A549 (cell line): ENCODE data around the gene NFAM1. TPM values are rescaled to one million over a fixed set of nuclear protein-coding genes. Genes with fewer than 3 reads are reported as not detected.

Source experiments
- ATAC-seq, 2 experiments: fragments of 200-7000 bp in 1 of 2; fragments of >200 bp in 1 of 2; cut with Nextera tagmentation in 1 of 2; cut with Tn5 transposase in 1 of 2; 3 replicates each; pipeline versions ENCODE4 v1.8.0 to v1.9.1; 2018 to 2020; ENCODE audit warnings: mild to moderate bottlenecking in 1 of 2, moderate library complexity in 1 of 2
- CTCF ChIA-PET: fragments of 300-600 bp; sonication (Branson Sonifier 250); formaldehyde crosslinking; extraction: SDS; loops from one replicate; lab custom pipeline; 2021; ENCODE audit warnings: antibody characterized with exemption, inconsistent platforms; lab: Yijun Ruan, JAX
- POLR2A ChIA-PET: fragments of 350-600 bp; formaldehyde crosslinking; extraction: SDS; loops from one replicate; lab custom pipeline; 2021; ENCODE audit warnings: antibody characterized with exemption, inconsistent platforms; lab: Yijun Ruan, JAX
- DNase-seq, 2 experiments: peaks; one replicate each; pipeline versions ENCODE4 v3.0.0 to v3.0.0-alpha.2; 2011 to 2016; ENCODE audit warnings: low read depth in 1 of 2, low spot score in 1 of 2
- FAIRE-seq: peaks from 2 replicates; lab custom pipeline; 2011; peaks lifted over from hg19 to GRCh38; lab: Jason Lieb, UNC
- H3K27ac ChIP-seq, 2 experiments: fragments of >200 bp; sonication (Bioruptor Twin); formaldehyde crosslinking; 3 replicates each; pipeline ENCODE4 v1.5.1; 2016 to 2017
- H3K4me1 ChIP-seq: fragments of >200 bp; sonication (Bioruptor Twin); formaldehyde crosslinking; 3 replicates; pipeline ENCODE4 v1.6.1; 2016
- H3K4me2 ChIP-seq: fragments of >200 bp; sonication (Bioruptor Twin); formaldehyde crosslinking; 3 replicates; pipeline ENCODE4 v1.6.1; 2016
- H3K4me3 ChIP-seq: fragments of >200 bp; sonication (Bioruptor Twin); formaldehyde crosslinking; 3 replicates; pipeline ENCODE4 v1.5.1; 2016
- H3K9me3 ChIP-seq: fragments of >200 bp; sonication (Bioruptor Twin); formaldehyde crosslinking; 3 replicates; pipeline ENCODE4 v1.6.1; 2016
- EHMT2 ChIP-seq: fragments of 200-600 bp; sonication (generic); IDR thresholded peaks from 2 replicates; pipeline ENCODE4 v1.6.1; 2016; ENCODE audit warnings: antibody characterized with exemption, low read depth, mild to moderate bottlenecking, moderate library complexity
- EP300 ChIP-seq, 2 experiments: fragments of >200 bp; sonication (Bioruptor Twin); formaldehyde crosslinking; IDR thresholded peaks; 2 replicates in 1 of 2; 3 replicates in 1 of 2; pipeline ENCODE4 v1.6.1; 2016 to 2017
- FOSL2 ChIP-seq, 2 experiments: fragments of 450-650 bp in 1 of 2; fragments of >200 bp in 1 of 2; sonication (Bioruptor Twin) in 1 of 2; formaldehyde crosslinking; IDR thresholded peaks; 2 replicates each; pipeline versions ENCODE4 v1.5.0 to v1.6.1; 2016 to 2020; ENCODE audit warnings: mild to moderate bottlenecking in 1 of 2, moderate library complexity in 1 of 2
- HDAC2 ChIP-seq: fragments of 200-600 bp; sonication (generic); IDR thresholded peaks from 2 replicates; pipeline ENCODE4 v1.6.1; 2016
- HEYL ChIP-seq: fragments of 250-450 bp; sonication (Bioruptor Pico); IDR thresholded peaks from 2 replicates; pipeline ENCODE4 v1.8.0; 2021; ENCODE audit warnings: mild to moderate bottlenecking, moderate library complexity
- HOXA7 ChIP-seq: fragments of 250-450 bp; sonication (Bioruptor Pico); IDR thresholded peaks from 2 replicates; pipeline ENCODE4 v1.5.0; 2020; ENCODE audit warnings: mild to moderate bottlenecking, moderate library complexity
- JUNB ChIP-seq: fragments of >200 bp; sonication (Bioruptor Twin); formaldehyde crosslinking; IDR thresholded peaks from 2 replicates; pipeline ENCODE4 v1.6.1; 2016
- KDM1A ChIP-seq: fragments of 200-600 bp; sonication (generic); IDR thresholded peaks from 2 replicates; pipeline ENCODE4 v1.6.1; 2016; ENCODE audit warnings: low read depth, mild to moderate bottlenecking
- MAFK ChIP-seq: fragments of 450-650 bp; IDR thresholded peaks from 2 replicates; pipeline ENCODE4 v1.6.1; 2014; ENCODE audit not compliant: partially characterized antibody
- MYC ChIP-seq: IDR thresholded peaks from 2 replicates; pipeline ENCODE4 v1.6.1; 2012; ENCODE audit warnings: mild to moderate bottlenecking, inconsistent platforms, low read length, improper control_type of control experiment, borderline replicate concordance
- NFE2L2 ChIP-seq: fragments of 150-350 bp; conservative IDR thresholded peaks from 2 replicates; pipeline ENCODE4 v1.6.1; 2014; ENCODE audit warnings: low read length
- NR3C1 ChIP-seq: fragments of >200 bp; sonication (Bioruptor Twin); formaldehyde crosslinking; IDR thresholded peaks from 3 replicates; pipeline ENCODE4 v1.6.1; 2017
- POLR2AphosphoS2 ChIP-seq: conservative IDR thresholded peaks from 2 replicates; pipeline ENCODE4 v1.6.1; 2012; ENCODE audit warnings: low read length, improper control_type of control experiment, inconsistent platforms
- RAD21 ChIP-seq, 2 experiments: fragments of >200 bp in 1 of 2; sonication (Bioruptor Twin) in 1 of 2; formaldehyde crosslinking in 1 of 2; IDR thresholded peaks in 1 of 2; conservative IDR thresholded peaks in 1 of 2; 2 replicates in 1 of 2; 3 replicates in 1 of 2; pipeline ENCODE4 v1.6.1; 2012 to 2018; ENCODE audit warnings: inconsistent platforms in 1 of 2
- RARB ChIP-seq: fragments of 250-450 bp; sonication (Bioruptor Pico); IDR thresholded peaks from 2 replicates; pipeline ENCODE4 v1.8.0; 2021; ENCODE audit warnings: mild to moderate bottlenecking, moderate library complexity
- RCOR1 ChIP-seq: fragments of 150-350 bp; IDR thresholded peaks from 2 replicates; pipeline ENCODE4 v1.6.1; 2014; ENCODE audit warnings: antibody characterized with exemption, low read length, low read depth
- SMC3 ChIP-seq: fragments of >200 bp; sonication (Bioruptor Twin); formaldehyde crosslinking; IDR thresholded peaks from 3 replicates; pipeline ENCODE4 v1.6.1; 2018; ENCODE audit warnings: inconsistent platforms
- TFCP2L1 ChIP-seq: fragments of 250-450 bp; sonication (Bioruptor Pico); IDR thresholded peaks from 2 replicates; pipeline ENCODE4 v1.5.0; 2021; ENCODE audit warnings: mild to moderate bottlenecking
- TP53 ChIP-seq: fragments of 250-450 bp; sonication (Bioruptor Pico); IDR thresholded peaks from 2 replicates; pipeline ENCODE4 v1.5.0; 2021; ENCODE audit warnings: mild to moderate bottlenecking, moderate library complexity
- ZC3H11A ChIP-seq: fragments of 450-650 bp; IDR thresholded peaks from 2 replicates; pipeline ENCODE4 v1.6.1; 2014; ENCODE audit warnings: antibody characterized with exemption, mild to moderate bottlenecking
- WGBS: methylation state at CpG from one replicate; pipeline ENCODE4 v1.1.6; 2017; ENCODE audit errors: missing lambda C conversion rate; 5-methylcytosine and 5-hydroxymethylcytosine counted together
- polyA plus RNA-seq, 4 experiments: library from polyadenylated mRNA; depleted of rRNA in 3 of 4; stranded (reverse); fragments of >200 nt; fragmentation: RNase III in 1 of 4; extraction: RNeasy Plus Mini Kit Qiagen cat#74134 plus additional on column Dnase treatment in 1 of 4; gene quantifications; 2 replicates in 3 of 4; 3 replicates in 1 of 4; pipeline ENCODE4 v1.2.3, GENCODE V29; 2011 to 2017
- TF ChIP-seq, protein P1 (sequence below): fragments of >200 bp; sonication (Bioruptor Twin); formaldehyde crosslinking; IDR thresholded peaks from 3 replicates; pipeline ENCODE4 v1.5.1; 2016
- TF ChIP-seq, protein P2 (sequence below): fragments of 450-650 bp; IDR thresholded peaks from 2 replicates; pipeline ENCODE4 v1.6.1; 2014; ENCODE audit warnings: antibody characterized with exemption
- TF ChIP-seq, protein P3 (sequence below): fragments of >200 bp; sonication (Bioruptor Twin); formaldehyde crosslinking; IDR thresholded peaks from 2 replicates; pipeline ENCODE4 v1.6.1; 2016
- TF ChIP-seq, protein P4 (sequence below): fragments of 200-600 bp; sonication (generic); IDR thresholded peaks from 2 replicates; pipeline ENCODE4 v1.6.1; 2016; ENCODE audit warnings: antibody characterized with exemption, mild to moderate bottlenecking, moderate library complexity
- TF ChIP-seq, protein P5 (sequence below): fragments of 250-450 bp; sonication (Bioruptor Pico); IDR thresholded peaks from 2 replicates; pipeline ENCODE4 v1.5.0; 2020; ENCODE audit warnings: low read depth, mild to moderate bottlenecking, moderate library complexity

NFAM1 gene
- polyA plus RNA-seq, 2 of the 4 experiments (the other 2 are of a cell fraction) = not detected

DNA sequence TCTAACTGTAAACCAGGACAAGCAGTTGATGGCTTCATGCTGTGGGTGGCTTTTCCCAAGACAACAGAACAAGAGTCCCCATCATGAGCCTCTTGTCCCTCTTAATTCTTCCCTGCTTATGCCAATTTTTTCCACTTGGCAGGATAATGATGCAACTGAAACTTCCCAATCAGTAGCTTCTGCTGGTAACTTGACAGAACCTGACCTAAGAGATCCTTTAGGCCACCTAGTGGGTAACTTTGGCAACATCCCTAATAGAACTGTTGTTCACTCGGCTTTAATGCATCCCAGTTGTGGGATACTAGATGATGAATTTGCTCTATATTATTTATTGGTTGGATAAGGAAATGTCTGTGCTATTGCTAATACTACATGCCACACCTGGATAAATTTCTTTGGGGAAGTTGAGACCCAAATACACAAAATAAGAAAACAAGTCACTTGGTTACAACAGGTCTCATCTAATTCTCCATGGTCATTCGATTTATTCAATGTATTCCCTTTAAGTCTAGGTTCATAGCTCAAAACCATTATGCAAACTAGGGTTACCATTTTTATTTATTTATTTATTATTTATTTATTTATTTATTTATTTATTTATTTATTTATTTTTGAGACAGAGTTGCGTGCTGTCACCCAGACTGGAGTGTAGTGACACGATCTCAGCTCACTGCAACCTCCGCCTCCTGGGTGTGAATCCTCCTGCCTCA is 41.4 kb upstream of the NFAM1 start:
- H3K4me1 ChIP-seq = 0 out of 3 replicates have a peak, but pooled peaks cover 5% of the 10 kb centered on the region
- H3K9me3 ChIP-seq = no peaks in the 10 kb centered on the region
- no peak overlapping the region for H3K4me2 ChIP-seq
- no peak overlapping the region for H3K27ac ChIP-seq
- ATAC-seq = peak; percentile 83 to 93
- CTCF ChIA-PET = interaction anchor here (0.6 to 3.1 kb wide), 15 partner anchors 11 to 506 kb away, joined by 3 to 17 read pairs (median 3); no protein-coding TSS in a partner anchor
- peak; percentile 43 to 62 for DNase-seq
- peak; percentile 49 for FAIRE-seq
- TF ChIP-seq EHMT2 (no peak), ZC3H11A (peak; percentile 55), SMC3 (peak; percentile 33; the same call in 2 of the 3 replicates), MAFK (no peak), HEYL (CRISPR knock-in tag) (no peak), RAD21 (conservative IDR thresholded peaks at IDR 0.05 in 1 of 2, IDR thresholded peaks at IDR 0.05 in 1 of 2) (peak in 1 of 2 experiments; percentile 47; a peak in 2 of 5 replicates)
- TF ChIP-seq, protein P1, sequence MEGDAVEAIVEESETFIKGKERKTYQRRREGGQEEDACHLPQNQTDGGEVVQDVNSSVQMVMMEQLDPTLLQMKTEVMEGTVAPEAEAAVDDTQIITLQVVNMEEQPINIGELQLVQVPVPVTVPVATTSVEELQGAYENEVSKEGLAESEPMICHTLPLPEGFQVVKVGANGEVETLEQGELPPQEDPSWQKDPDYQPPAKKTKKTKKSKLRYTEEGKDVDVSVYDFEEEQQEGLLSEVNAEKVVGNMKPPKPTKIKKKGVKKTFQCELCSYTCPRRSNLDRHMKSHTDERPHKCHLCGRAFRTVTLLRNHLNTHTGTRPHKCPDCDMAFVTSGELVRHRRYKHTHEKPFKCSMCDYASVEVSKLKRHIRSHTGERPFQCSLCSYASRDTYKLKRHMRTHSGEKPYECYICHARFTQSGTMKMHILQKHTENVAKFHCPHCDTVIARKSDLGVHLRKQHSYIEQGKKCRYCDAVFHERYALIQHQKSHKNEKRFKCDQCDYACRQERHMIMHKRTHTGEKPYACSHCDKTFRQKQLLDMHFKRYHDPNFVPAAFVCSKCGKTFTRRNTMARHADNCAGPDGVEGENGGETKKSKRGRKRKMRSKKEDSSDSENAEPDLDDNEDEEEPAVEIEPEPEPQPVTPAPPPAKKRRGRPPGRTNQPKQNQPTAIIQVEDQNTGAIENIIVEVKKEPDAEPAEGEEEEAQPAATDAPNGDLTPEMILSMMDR = peak; percentile 48
- no peak overlapping the region for H3K4me3 ChIP-seq
- POLR2A ChIA-PET = no interaction called here
- 55% methylated on average over 5 of the region's 5 CpGs for WGBS

DNA sequence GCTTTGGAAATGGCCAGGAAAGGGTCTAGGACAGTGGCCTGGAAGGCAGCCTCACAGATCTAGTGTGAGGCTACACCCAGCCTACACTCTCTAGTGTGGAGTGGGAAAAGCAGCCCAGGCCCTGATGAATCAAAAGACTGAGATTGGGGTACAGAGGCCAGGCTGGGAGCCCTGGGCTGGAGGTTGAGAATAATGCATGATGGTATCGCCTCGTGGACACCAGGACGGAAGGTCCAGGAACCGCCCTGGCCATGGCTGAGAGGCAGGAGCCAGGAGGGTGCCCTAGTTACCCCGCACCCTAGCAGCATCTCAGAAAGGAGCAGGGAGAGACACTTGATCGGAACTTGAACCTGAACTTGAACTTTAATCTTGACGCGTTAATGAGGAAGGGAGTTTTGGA is 40.5 kb upstream of the NFAM1 start:
- Histone ChIP-seq H3K27ac (no peak overlapping the region), H3K4me1 (0 out of 3 replicates have a peak, but pooled peaks cover 5% of the 10 kb centered on the region), H3K4me2 (no peak overlapping the region), H3K4me3 (no peak overlapping the region), H3K9me3 (no peaks in the 10 kb centered on the region)
- DNase-seq (no peak), FAIRE-seq (no peak), ATAC-seq (peak in 1 of 2 experiments; percentile 21; a peak in 2 of 6 replicates)
- no peak for TF ChIP-seq HEYL (CRISPR knock-in tag)
- no peak for TF ChIP-seq POLR2AphosphoS2
- TF ChIP-seq JUNB = no peak
- TF ChIP-seq RCOR1 = no peak
- TF ChIP-seq, protein P2, sequence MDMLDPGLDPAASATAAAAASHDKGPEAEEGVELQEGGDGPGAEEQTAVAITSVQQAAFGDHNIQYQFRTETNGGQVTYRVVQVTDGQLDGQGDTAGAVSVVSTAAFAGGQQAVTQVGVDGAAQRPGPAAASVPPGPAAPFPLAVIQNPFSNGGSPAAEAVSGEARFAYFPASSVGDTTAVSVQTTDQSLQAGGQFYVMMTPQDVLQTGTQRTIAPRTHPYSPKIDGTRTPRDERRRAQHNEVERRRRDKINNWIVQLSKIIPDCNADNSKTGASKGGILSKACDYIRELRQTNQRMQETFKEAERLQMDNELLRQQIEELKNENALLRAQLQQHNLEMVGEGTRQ = no peak
- TF ChIP-seq RARB (CRISPR knock-in tag) = no peak
- no peak for TF ChIP-seq HDAC2
- no peak for TF ChIP-seq HOXA7 (CRISPR knock-in tag)
- TF ChIP-seq FOSL2 (IDR thresholded peaks at IDR 0.05) = no peak
- no peak for TF ChIP-seq FOSL2 (CRISPR knock-in tag; IDR thresholded peaks at IDR 0.05)
- TF ChIP-seq TP53 (CRISPR knock-in tag) = no peak
- no peak for TF ChIP-seq NFE2L2
- TF ChIP-seq, protein P3, sequence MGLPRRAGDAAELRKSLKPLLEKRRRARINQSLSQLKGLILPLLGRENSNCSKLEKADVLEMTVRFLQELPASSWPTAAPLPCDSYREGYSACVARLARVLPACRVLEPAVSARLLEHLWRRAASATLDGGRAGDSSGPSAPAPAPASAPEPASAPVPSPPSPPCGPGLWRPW = no peak
- CTCF ChIA-PET = interaction anchor here (1.1 to 3.1 kb wide), 7 partner anchors 10 to 505 kb away, joined by 3 to 17 read pairs (median 6); no protein-coding TSS in a partner anchor
- POLR2A ChIA-PET = no interaction called here
- WGBS = 59% methylated on average over 5 of the region's 8 CpGs

DNA sequence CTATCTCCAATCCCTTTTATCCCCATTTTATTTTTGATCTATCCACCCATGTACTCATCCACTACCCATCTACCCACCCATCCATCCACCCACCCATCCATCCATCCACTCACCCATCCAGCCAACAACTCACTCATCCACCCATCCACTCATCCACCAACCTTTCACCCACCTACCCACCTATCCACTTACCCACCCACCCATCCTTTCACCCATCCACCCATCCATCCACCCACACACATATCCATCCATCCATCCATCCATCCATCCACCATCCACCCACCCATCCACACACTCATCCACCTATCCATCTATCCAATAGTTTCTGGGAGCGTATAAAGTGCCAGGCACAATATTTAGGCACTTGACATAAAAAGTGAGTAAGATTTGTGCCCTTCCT is 39.2 kb upstream of the NFAM1 start:
- Histone ChIP-seq H3K27ac (no peak overlapping the region), H3K9me3 (no peaks in the 10 kb centered on the region), H3K4me2 (no peak overlapping the region), H3K4me3 (no peak overlapping the region), H3K4me1 (0 out of 3 replicates have a peak, but pooled peaks cover 5% of the 10 kb centered on the region)
- CTCF ChIA-PET = interaction anchor here (0.5 to 1.7 kb wide), 2 partner anchors 27 to 293 kb away, joined by 3 to 9 read pairs; no protein-coding TSS in a partner anchor
- ATAC-seq (no peak), DNase-seq (no peak), FAIRE-seq (no peak)
- WGBS = 84% methylated on average over 1 of the region's 1 CpG
- POLR2A ChIA-PET = no interaction called here
- TF ChIP-seq POLR2AphosphoS2 (no peak), RCOR1 (no peak), NR3C1 (no peak), RARB (CRISPR knock-in tag) (no peak), TFCP2L1 (CRISPR knock-in tag) (no peak), JUNB (no peak), EP300 (IDR thresholded peaks at IDR 0.05) (no peak), KDM1A (no peak), NFE2L2 (no peak), MYC (no peak)
- TF ChIP-seq, protein P4, sequence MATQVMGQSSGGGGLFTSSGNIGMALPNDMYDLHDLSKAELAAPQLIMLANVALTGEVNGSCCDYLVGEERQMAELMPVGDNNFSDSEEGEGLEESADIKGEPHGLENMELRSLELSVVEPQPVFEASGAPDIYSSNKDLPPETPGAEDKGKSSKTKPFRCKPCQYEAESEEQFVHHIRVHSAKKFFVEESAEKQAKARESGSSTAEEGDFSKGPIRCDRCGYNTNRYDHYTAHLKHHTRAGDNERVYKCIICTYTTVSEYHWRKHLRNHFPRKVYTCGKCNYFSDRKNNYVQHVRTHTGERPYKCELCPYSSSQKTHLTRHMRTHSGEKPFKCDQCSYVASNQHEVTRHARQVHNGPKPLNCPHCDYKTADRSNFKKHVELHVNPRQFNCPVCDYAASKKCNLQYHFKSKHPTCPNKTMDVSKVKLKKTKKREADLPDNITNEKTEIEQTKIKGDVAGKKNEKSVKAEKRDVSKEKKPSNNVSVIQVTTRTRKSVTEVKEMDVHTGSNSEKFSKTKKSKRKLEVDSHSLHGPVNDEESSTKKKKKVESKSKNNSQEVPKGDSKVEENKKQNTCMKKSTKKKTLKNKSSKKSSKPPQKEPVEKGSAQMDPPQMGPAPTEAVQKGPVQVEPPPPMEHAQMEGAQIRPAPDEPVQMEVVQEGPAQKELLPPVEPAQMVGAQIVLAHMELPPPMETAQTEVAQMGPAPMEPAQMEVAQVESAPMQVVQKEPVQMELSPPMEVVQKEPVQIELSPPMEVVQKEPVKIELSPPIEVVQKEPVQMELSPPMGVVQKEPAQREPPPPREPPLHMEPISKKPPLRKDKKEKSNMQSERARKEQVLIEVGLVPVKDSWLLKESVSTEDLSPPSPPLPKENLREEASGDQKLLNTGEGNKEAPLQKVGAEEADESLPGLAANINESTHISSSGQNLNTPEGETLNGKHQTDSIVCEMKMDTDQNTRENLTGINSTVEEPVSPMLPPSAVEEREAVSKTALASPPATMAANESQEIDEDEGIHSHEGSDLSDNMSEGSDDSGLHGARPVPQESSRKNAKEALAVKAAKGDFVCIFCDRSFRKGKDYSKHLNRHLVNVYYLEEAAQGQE = no peak
- TF ChIP-seq, protein P5, sequence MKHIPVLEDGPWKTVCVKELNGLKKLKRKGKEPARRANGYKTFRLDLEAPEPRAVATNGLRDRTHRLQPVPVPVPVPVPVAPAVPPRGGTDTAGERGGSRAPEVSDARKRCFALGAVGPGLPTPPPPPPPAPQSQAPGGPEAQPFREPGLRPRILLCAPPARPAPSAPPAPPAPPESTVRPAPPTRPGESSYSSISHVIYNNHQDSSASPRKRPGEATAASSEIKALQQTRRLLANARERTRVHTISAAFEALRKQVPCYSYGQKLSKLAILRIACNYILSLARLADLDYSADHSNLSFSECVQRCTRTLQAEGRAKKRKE (CRISPR knock-in tag) = no peak
